HT1080 (cell line): ENCODE measurements around the gene MKKS. TPM values are rescaled to one million over a fixed set of nuclear protein-coding genes. Genes with fewer than 3 reads are reported as not detected.

Source experiments
- DNase-seq: peaks from one replicate; pipeline ENCODE4 v3.0.0-alpha.2; 2015; ENCODE audit warnings: low read depth
- total RNA-seq: library from RNA; depleted of rRNA; stranded (reverse); fragments of >200 nt; shearing (Covaris generic); gene quantifications from 2 replicates; pipeline ENCODE4 v1.2.3, GENCODE V29; 2014; rRNA removed

Gene MKKS
- total RNA-seq, 1 experiment from 2014 or later = 14.8 TPM

GRCh38 chr20:10370091-10370887, 63.7 kb downstream of the MKKS start:
- no peak for DNase-seq

- peak; percentile 75 for DNase-seq
These were observed 64.3 kb downstream of the MKKS start for GRCh38 chr20:10369723-10370090.

GRCh38 chr20:10368702-10369041, 65.3 kb downstream of the MKKS start:
- no peak for DNase-seq

- DNase-seq = no peak
These were observed 65.9 kb downstream of the MKKS start for GRCh38 chr20:10367943-10368701.

- no peak for DNase-seq
These were observed 66.4 kb downstream of the MKKS start for GRCh38 chr20:10367693-10367942.

- DNase-seq = no peak
These were observed 66.9 kb downstream of the MKKS start for GRCh38 chr20:10366898-10367692.

GRCh38 chr20:10362674-10363073, 71.3 kb downstream of the MKKS start:
- no peak for DNase-seq

GRCh38 chr20:10360878-10361277, 73.1 kb downstream of the MKKS start:
- DNase-seq = peak; percentile 60

- peak; percentile 55 for DNase-seq
These were observed 74.4 kb downstream of the MKKS start for GRCh38 chr20:10359621-10360040.

- DNase-seq = no peak
These were observed 76.0 kb downstream of the MKKS start for GRCh38 chr20:10357974-10358373.

- DNase-seq = no peak
These were observed 76.8 kb downstream of the MKKS start for GRCh38 chr20:10357061-10357708.

- no peak for DNase-seq
These were observed 77.4 kb downstream of the MKKS start for GRCh38 chr20:10356628-10357027.

GRCh38 chr20:10352934-10353824, 80.8 kb downstream of the MKKS start:
- no peak for DNase-seq

Other genes with a start within 250 kb of the MKKS start
- 2.1 and 2.9 TPM in 2 replicates for gene SNAP25, start 215.4 kb downstream of the MKKS start, total RNA-seq
- gene SLX4IP, start 1.1 kb upstream of the MKKS start, total RNA-seq = 3.7 and 3.9 TPM in 2 replicates
- 42.8 and 43.6 TPM in 2 replicates for gene JAG1, start 239.8 kb upstream of the MKKS start, total RNA-seq